Embryonic facial prominence (tissue), 1 donor: ENCODE results near the gene DCP1A.
"Not testable (repeated sequence)": the region's sequence is repeated elsewhere in the genome, so short reads cannot be mapped to it uniquely, and the experiment has no call there.

Experiments used
- DNase-seq: peaks from one replicate; pipeline ENCODE4 v3.0.0-alpha.2; 2016; ENCODE audit errors: extremely low spot score

DCP1A gene

GRCh38 chr3:53347261-53348064 lies at the start of gene DCP1A:
Gene DCP1A, minus strand, starts transcription at chr3:53347543. Its CDS starts 26 bp downstream, at chr3:53347517.
- peak; percentile 96 for DNase-seq

DNA sequence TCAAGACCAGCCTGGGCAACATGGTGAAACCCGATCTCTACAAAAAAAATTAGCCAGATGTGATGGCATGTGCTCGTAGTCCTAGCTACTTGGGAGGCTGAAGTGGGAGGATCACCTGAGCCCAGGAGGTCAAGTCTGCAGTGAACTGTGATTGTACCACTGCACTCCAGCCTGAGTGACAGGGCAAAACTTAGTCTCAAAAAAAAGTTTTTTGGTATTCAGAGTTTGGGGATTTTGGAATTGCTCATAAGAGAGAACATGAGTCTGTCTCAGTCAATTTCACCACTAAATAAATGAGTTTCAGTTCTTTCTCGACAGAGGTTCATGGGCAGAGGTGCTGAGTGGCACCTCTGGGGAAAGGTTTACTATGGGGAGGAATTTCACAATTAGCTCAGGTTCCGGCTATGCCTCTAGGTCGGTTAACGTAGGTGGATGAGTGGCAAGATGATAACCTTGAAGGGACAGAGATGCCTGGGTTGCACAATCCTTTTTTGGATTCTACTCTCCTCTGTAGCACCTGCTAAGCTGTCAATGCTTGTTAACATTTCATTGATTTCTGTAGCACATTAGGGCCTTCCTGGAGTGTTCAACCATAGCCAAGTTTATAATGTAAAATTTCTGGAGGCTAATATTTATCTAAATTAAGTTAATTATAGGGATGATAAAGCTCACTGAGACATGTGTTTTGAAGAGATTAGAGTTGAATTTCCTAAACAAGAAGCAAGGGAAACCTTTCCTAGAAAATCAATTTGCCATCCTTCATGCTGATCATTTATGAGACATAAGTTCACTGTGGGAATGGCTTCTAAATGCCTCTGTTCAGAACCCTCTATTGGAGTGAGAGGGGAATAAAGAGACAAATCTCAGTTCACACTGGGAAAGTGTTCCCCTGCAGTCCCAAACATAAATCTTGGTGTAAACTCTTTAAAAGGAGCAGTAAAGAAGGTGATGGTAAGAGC lies 37.4 kb upstream of the DCP1A start:
- no peak for DNase-seq

DNA sequence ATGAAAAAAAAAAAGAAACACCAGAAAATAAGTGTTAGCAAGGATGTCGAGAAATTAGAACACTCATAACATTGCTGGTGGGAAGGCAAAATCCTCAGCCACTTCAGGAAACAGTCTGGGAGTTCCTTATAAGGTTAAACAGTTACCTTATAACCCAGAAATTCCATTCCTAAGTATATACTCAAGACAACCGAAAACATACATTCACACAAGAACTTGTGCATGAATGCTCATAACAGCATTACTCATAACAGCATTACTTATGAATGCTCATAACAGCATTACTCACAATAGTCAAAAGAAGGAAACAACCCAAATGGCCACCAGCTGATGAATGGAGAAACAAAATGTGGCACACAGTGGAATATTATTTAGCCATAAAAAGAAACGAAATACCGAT lies 34.8 kb upstream of the DCP1A start:
- DNase-seq, result no peak

- no peak for DNase-seq
Observed at GRCh38 chr3:53380306-53380705, 33.0 kb upstream of the DCP1A start.

- no peak for DNase-seq
Observed at GRCh38 chr3:53379898-53380297, 32.6 kb upstream of the DCP1A start.

- DNase-seq, result no peak
Observed at GRCh38 chr3:53377794-53378193, 30.5 kb upstream of the DCP1A start.

- no peak for DNase-seq
Observed at GRCh38 chr3:53376679-53377078, 29.3 kb upstream of the DCP1A start.

DNA sequence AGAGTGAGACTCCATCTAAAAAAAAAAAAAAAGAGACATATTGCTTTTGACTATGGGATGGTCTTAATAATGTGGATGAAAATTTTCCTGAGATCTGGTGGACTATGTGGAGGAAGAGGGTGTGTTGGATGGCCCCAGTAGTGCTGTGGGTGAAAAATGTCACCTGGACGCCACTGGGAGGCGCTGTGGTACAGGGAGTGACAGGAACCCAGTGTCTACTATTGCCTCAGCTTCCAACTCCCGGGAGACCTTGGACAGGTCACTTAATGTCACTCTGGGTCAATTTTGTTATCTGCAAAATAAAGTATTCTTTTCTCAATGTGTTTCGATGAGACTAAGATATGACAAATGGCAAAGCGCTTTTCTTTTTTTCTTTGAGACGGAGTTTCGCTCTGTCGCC lies 27.7 kb upstream of the DCP1A start:
- DNase-seq, result no peak

DNA sequence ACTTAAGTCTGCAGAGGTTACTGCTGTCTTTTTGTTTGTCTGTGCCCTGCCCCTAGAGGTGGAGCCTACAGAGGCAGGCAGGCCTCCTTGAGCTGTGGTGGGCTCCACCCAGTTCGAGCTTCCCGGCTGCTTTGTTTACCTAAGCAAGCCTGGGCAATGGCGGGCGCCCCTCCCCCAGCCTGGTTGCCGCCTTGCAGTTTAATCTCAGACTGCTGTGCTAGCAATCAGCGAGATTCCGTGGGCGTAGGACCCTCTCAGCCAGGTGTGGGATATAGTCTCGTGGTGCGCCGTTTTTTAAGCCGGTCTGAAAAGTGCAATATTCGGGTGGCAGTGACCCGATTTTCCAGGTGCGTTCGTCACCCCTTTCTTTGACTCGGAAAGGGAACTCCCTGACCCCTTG lies 23.4 kb upstream of the DCP1A start:
- DNase-seq, result not testable (repeated sequence)

- no peak for DNase-seq
Observed at GRCh38 chr3:53361852-53362251, 14.5 kb upstream of the DCP1A start.

DNA sequence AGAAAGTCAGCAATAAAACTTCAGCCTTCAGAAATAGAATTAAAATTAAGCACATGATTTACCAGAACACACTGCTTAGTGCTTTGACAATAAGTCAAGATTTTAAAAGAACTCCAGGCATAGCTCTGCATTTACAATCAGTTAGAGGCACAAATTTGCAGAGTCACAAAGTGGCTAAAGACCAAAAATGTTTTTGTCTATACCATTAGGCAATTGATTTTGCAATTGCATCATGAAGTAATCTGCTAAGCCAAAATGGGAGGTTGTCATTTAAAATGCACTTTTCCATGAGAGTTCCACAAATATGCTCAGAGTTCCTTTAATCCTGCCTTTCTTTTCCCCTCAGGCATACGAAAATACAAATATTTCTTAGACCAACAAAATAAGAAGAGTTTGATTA lies 10.1 kb upstream of the DCP1A start:
- DNase-seq, result no peak

DNA sequence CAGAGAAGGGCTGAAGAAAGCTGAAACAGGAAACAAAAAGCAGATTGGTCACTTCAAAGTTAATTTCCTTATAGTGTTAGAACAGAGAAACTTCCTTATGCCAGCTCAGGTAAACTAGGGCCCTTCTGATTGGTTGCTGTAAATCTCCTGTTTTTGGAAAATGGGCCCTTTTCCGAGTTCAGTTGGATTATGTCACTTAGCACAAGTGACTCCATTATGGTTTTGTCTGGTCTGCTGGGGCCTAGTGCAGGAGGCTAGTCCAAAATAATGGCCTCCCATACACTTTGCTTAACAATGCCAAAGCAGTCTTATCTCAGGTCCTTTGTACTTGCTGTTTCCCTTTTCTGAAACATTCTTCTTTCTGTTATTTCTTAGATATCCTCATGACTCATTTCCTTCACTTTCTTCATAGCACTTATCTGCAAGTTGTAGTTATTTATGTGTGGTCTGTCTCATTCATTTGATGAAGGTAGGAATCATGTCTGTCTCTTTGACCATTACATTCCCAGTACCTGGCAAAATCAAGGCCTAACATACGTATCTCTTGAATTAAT lies 7.7 kb upstream of the DCP1A start:
- DNase-seq, result no peak

- DNase-seq, result no peak
Observed at GRCh38 chr3:53353202-53353601, 5.9 kb upstream of the DCP1A start.

- no peak for DNase-seq
Observed at GRCh38 chr3:53350652-53351051, 3.3 kb upstream of the DCP1A start.

GRCh38 chr3:53348118-53348517 lies 775 bp upstream of the DCP1A start:
- DNase-seq, result not testable (repeated sequence)

DNA sequence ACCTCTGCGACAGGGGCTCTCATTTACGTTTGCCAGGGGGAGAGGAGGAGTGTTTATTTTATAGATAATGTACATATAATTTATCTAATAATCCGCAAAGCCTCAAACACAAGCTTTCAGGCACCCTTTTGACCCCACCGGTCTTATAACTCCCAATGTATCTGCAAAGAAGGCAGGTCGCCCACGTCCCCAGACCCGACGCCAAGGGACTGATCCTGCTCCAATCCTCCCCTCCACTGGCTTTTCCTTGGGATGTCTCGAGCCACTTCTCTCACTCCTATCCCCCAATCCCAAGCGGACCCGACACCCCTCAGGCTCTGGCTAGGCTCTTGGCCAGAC lies 452 bp downstream of the DCP1A start:
- DNase-seq, result no peak

DNA sequence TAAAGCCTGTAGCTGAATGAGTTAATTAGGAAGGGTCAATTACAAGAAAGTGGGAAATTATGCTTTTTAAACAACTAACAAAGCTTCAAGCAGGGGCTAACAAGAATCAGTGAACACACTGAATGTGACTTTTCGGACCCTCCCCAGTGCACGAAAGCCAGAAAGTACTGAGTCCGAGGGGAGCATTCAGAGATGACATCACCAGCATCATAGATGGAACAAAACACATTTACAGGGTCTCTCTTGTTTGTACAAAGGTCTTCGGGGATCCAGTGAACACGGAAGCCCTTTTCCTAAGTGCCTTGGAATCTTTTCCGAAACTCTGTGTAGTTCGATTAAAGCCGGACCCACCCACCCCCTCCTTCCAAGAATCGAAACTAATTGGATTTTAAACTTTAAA lies 829 bp downstream of the DCP1A start:
- DNase-seq, result no peak

DNA sequence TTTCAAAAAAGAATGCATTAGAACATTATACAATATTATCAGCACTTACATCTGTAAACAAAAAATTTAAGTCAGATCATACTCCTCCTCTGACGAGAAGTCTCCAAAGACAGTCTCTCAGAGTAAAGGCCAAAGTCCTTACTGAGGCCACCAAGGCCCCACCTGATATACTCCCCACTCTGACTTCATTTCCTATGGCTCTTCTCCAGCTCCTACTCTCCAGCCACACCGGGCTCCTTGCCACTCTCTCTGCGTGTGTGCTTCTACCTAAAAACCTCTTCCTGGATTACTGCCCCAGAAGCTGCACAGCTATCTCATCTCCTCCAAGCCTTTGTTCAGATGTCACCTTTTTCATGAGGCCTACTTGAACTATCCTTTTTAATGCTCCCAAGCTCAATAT lies 5.0 kb downstream of the DCP1A start:
- no peak for DNase-seq

GRCh38 chr3:53337167-53337940 lies 10.0 kb downstream of the DCP1A start:
- DNase-seq, result no peak

GRCh38 chr3:53334742-53335141 lies 12.6 kb downstream of the DCP1A start:
- no peak for DNase-seq

DNA sequence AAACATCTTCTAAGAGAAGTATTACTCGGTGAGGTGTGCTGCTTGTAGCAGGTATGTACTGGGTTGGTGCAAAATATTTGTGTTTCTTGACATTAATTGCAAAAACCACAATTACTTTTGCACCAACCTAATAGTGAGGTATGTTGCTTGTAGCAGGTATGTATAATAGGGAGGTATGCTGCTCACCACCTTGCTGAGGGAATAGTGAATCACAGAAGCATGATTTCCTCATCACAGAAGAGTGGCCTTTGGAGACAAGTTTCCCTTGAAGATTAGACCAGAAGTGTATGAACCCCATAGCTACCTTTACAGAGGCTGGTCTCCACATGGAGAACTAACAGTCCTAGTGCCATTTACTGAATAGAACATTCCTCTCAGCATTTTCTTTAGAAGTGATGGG lies 15.5 kb downstream of the DCP1A start:
- DNase-seq, result no peak

DNA sequence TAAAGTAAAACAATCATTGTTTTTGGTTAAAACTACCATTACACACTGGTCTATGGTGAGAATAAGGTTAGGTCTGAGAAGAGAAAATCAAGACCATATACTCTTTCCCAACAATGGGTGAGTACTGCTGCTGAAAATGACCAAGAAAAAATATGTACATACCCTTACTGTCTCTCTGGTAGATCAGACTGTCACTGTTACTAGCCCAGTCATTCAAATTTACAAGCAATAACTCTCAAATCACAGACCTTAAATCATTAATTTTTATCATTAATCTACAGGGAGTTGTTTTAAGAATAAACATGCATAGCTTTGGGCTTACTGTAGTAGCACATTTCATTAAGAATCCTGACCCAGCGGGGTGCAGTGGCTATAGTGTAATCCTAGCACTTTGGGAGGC lies 17.4 kb downstream of the DCP1A start:
- no peak for DNase-seq
